Heart left ventricle (tissue), 16 donors: ENCODE data around the gene TASP1. TPM values are rescaled to one million over a fixed set of nuclear protein-coding genes. Genes with fewer than 3 reads are reported as not detected.
A peak's percentile ranks its signal among the peaks of the same experiment; 100 is the strongest.
"Not testable (repeated sequence)": the region's sequence is repeated elsewhere in the genome, so short reads cannot be mapped to it uniquely, and the experiment has no call there.

Source experiments
- ATAC-seq, 4 donors: fragments of 200-7000 bp; cut with Tn5 transposase; one replicate each; pipeline ENCODE4 v1.9.1; 2020 to 2022; ENCODE audit warnings: moderate library complexity in 4 of 4, mild to moderate bottlenecking in 3 of 4, moderate number of reproducible peaks in 1 of 4
- DNase-seq, 5 donors: peaks; one replicate each; pipeline ENCODE4 v3.0.0-alpha.2; 2020
- H3K27ac ChIP-seq, 12 donors: fragments of 200-600 bp; sonication (generic) in 4 of 12; one replicate each; pipeline versions ENCODE4 v1.5.0 to v1.8.0; 2016 to 2022; ENCODE audit warnings: mild to moderate bottlenecking in 2 of 12
- H3K27me3 ChIP-seq, 9 donors: fragments of 200-600 bp; sonication (generic) in 2 of 9; one replicate each; pipeline versions ENCODE4 v1.5.1 to v1.8.0; 2016 to 2022; ENCODE audit warnings: mild to moderate bottlenecking in 3 of 9
- H3K36me3 ChIP-seq, 9 donors: fragments of 200-600 bp; sonication (generic) in 2 of 9; one replicate each; pipeline versions ENCODE4 v1.5.0 to v1.8.0; 2018 to 2022; ENCODE audit warnings: mild to moderate bottlenecking in 2 of 9
- H3K4me1 ChIP-seq, 12 donors: fragments of 200-600 bp; sonication (generic) in 4 of 12; one replicate each; pipeline versions ENCODE4 v1.5.0 to v1.8.0; 2016 to 2022; ENCODE audit warnings: mild to moderate bottlenecking in 3 of 12
- H3K4me3 ChIP-seq, 12 donors: fragments of 200-600 bp; sonication (generic) in 4 of 12; one replicate each; pipeline versions ENCODE4 v1.5.0 to v1.8.0; 2017 to 2022; ENCODE audit warnings: mild to moderate bottlenecking in 9 of 12, moderate library complexity in 4 of 12
- H3K9me3 ChIP-seq, 12 donors: fragments of 200-600 bp; sonication (generic) in 4 of 12; one replicate each; pipeline versions ENCODE4 v1.5.0 to v1.8.0; 2016 to 2022; ENCODE audit warnings: mild to moderate bottlenecking in 1 of 12
- CTCF ChIP-seq, 12 donors: fragments of 200-600 bp; sonication (generic) in 4 of 12; IDR thresholded peaks; one replicate each; pipeline versions ENCODE4 v1.5.0 to v1.8.0; 2018 to 2022; ENCODE audit warnings: antibody characterized with exemption in 12 of 12, mild to moderate bottlenecking in 5 of 12
- POLR2A ChIP-seq, 2 donors: fragments of 450-650 bp; IDR thresholded peaks; one replicate each; pipeline ENCODE4 v1.6.1; 2017; ENCODE audit warnings: antibody characterized with exemption in 2 of 2, mild to moderate bottlenecking in 2 of 2, moderate library complexity in 2 of 2
- WGBS, 4 donors: extraction: QIAGEN DNeasy Blood & Tissue Kit in 2 of 4; methylation state at CpG; one replicate each; pipeline versions ENCODE4 v1.1.5 to v1.1.7; 2013 to 2018; 5-methylcytosine and 5-hydroxymethylcytosine counted together
- intact Hi-C, 10 donors: fragments of 100-400 bp; cut with DNase I; formaldehyde crosslinking; loops; one replicate each; pipeline versions ENCODE4 v1.11.1 to v1.14.2; 2022
- polyA plus RNA-seq, 2 donors: library from polyadenylated mRNA; stranded (reverse); fragments of 200-250 nt; gene quantifications; one replicate each; pipeline ENCODE4 v1.2.3, GENCODE V29; 2013
- total RNA-seq, 9 donors: library from RNA; depleted of rRNA in 2 of 9; stranded (reverse); fragments of >200 nt in 2 of 9; fragmentation: NEBNext Ultra II Directional in 3 of 9; extraction: Animal tissue kit (Norgen Biotek cat#: 25700) in 3 of 9; gene quantifications; one replicate each; pipeline versions ENCODE4 v1.1.0 to v1.2.4, GENCODE V29; 2016 to 2023
- donor health status: ischemic (EF 13 %, LVEDD 7.1; RV severe dilation, severe dysfunction).
- donor health status: healthy with polysubstance abuse.
- donor health status: DM: no; HTN: yes; CAD: no.
- donor health status: DM: no; HTN: no; CAD: no.
- donor health status: ischemic (EF 25% LVEDD 6.9; RV normal size, moderate dysfunction).
- donor health status: ischemic (EF 25% LVEDD 5.7; RV mildly dilated, moderate dysfunction).
- donor health status: healthy.
- donor health status: DM: yes; HTN: yes; CAD: no.
- donor health status: ischemic (EF 35%, LVEDD 5.7; RV mildly dilated, moderate dysfunction).
- donor health status: nonischemic (EF 11% LVEDD 7.7; RV severe dilation, severe dysfunction).
- donor health status: DM: yes; HTN: yes; CAD: no.
- donor health status: PGD.
- donor health status: ischemic (EF 29% LVEDD 5.4; RV normal size, mild dysfunction).
- donor health status: nonischemic (EF 23%, LVEDD 6.1; RV moderate dilation, normal function).

TASP1 gene
- total and polyA plus RNA-seq, 11 donors: 1.6 to 8.6 (median 5.3) TPM

- intact Hi-C loops: no loop called here
- 76 to 88% (median 87%) methylated on average over 3 of the region's 3 CpGs for WGBS, 4 donors
Observed at GRCh38 chr20:13659288-13659687, 20.6 kb upstream of the TASP1 start.

GRCh38 chr20:13658060-13658459 lies 19.3 kb upstream of the TASP1 start:
- ATAC-seq, H3K36me3 ChIP-seq, H3K27me3 ChIP-seq, intact Hi-C loops, H3K4me3 ChIP-seq, DNase-seq, H3K27ac ChIP-seq, H3K9me3 ChIP-seq, H3K4me1 ChIP-seq: not testable (repeated sequence)
- 87 to 95% (median 91%) methylated on average over 5 of the region's 5 CpGs for whole genome bisulfite sequencing, 4 donors

More at GRCh38 chr20:13659288-13659687, 20.6 kb upstream of the TASP1 start:
- H3K27me3 ChIP-seq: no peaks in the 10 kb centered on the region
- no peak overlapping the region for H3K4me3 ChIP-seq
- H3K36me3 ChIP-seq: no peaks in the 10 kb centered on the region
- H3K4me1 ChIP-seq: peaks cover 0 to 4% (median 0%) of the 10 kb centered on the region in 12 donors
- TF ChIP-seq CTCF (IDR thresholded peaks at IDR 0.05) (no peak), POLR2A (IDR thresholded peaks at IDR 0.05) (no peak)
- DNase-seq (no peak), ATAC-seq (no peak)
- no peaks in the 10 kb centered on the region for H3K9me3 ChIP-seq
- no peak overlapping the region for H3K27ac ChIP-seq

GRCh38 chr20:13656721-13657368 lies 18.1 kb upstream of the TASP1 start:
- peaks cover 0 to 4% (median 0%) of the 10 kb centered on the region in 12 donors for H3K4me1 ChIP-seq
- DNase-seq: no peak
- 78 to 83% (median 80%) methylated on average over 4 of the region's 4 CpGs for WGBS, 4 donors
- TF ChIP-seq CTCF (IDR thresholded peaks at IDR 0.05) (no peak), POLR2A (IDR thresholded peaks at IDR 0.05) (no peak)
- intact Hi-C loops: no loop called here
- no peaks in the 10 kb centered on the region for H3K9me3 ChIP-seq
- no peak overlapping the region for H3K27ac ChIP-seq
- no peak for ATAC-seq
- no peaks in the 10 kb centered on the region for H3K27me3 ChIP-seq
- no peak overlapping the region for H3K4me3 ChIP-seq
- H3K36me3 ChIP-seq: no peaks in the 10 kb centered on the region

- peak overlapping the region in 5 of 12 donors; percentile 39 to 51 (median 43) for H3K27ac ChIP-seq
Observed at GRCh38 chr20:13654463-13655023, 15.8 kb upstream of the TASP1 start.

More at GRCh38 chr20:13654463-13655023, 15.8 kb upstream of the TASP1 start:
- peak; percentile 39 to 86 (median 50) for ATAC-seq
- 45 to 65% (median 61%) methylated on average over 2 of the region's 2 CpGs for WGBS, 4 donors
- peaks cover 0 to 9% (median 0%) of the 10 kb centered on the region in 12 donors for H3K4me1 ChIP-seq
- no peaks in the 10 kb centered on the region for H3K27me3 ChIP-seq
- no peak overlapping the region for H3K4me3 ChIP-seq
- no peak for TF ChIP-seq CTCF (IDR thresholded peaks at IDR 0.05)
- no peak for TF ChIP-seq POLR2A (IDR thresholded peaks at IDR 0.05)
- H3K9me3 ChIP-seq: no peaks in the 10 kb centered on the region
- intact Hi-C loops: no loop called here
- no peaks in the 10 kb centered on the region for H3K36me3 ChIP-seq
- DNase-seq: no peak
